Urothelium cell line (cell line): ENCODE data around the gene HCFC2.
"Not testable (repeated sequence)": the region's sequence is repeated elsewhere in the genome, so short reads cannot be mapped to it uniquely, and the experiment has no call there.

ENCODE experiments used
- DNase-seq: peaks from one replicate; pipeline ENCODE4 v3.0.0; 2011; ENCODE audit warnings: low spot score, mixed read lengths
- FAIRE-seq: peaks from 2 replicates; lab custom pipeline; 2011; peaks lifted over from hg19 to GRCh38; lab: Jason Lieb, UNC

The HCFC2 gene

GRCh38 chr12:104064031-104064841, at the start of gene HCFC2:
Gene HCFC2, plus strand, starts transcription at chr12:104064531. Its CDS starts 30 bp downstream, at chr12:104064561.
- no peak for FAIRE-seq
- peak; percentile 95 for DNase-seq

GRCh38 chr12:104021862-104022261, 42.5 kb upstream of the HCFC2 start:
- not testable (repeated sequence) for FAIRE-seq, DNase-seq

GRCh38 chr12:104022786-104023185, 41.5 kb upstream of the HCFC2 start:
- FAIRE-seq (no peak), DNase-seq (no peak)

GRCh38 chr12:104023710-104024109, 40.6 kb upstream of the HCFC2 start:
- DNase-seq (no peak), FAIRE-seq (no peak)

GRCh38 chr12:104024348-104024747, 40.0 kb upstream of the HCFC2 start:
- FAIRE-seq (no peak), DNase-seq (no peak)

DNA sequence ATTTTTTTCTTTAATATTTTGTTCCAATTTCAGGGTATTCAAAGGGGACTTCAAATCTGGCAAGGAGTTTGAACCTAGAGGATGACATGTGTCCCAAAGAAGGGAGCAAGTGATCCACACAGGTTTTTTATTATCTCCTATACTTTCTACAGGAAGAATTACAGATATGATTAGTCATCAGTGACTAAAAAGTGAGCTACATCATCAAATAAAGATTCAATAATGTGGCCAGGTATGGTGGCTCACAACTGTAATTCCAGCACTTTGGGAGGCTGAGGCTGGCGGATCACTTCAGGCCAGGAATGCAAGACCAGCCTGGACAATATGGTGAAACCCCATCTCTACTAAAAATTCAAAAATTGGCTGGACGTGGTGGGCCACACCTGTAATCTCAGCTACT, 38.6 kb upstream of the HCFC2 start:
- no peak for FAIRE-seq
- DNase-seq = no peak

GRCh38 chr12:104026841-104027599, 37.3 kb upstream of the HCFC2 start:
- DNase-seq (no peak), FAIRE-seq (no peak)

DNA sequence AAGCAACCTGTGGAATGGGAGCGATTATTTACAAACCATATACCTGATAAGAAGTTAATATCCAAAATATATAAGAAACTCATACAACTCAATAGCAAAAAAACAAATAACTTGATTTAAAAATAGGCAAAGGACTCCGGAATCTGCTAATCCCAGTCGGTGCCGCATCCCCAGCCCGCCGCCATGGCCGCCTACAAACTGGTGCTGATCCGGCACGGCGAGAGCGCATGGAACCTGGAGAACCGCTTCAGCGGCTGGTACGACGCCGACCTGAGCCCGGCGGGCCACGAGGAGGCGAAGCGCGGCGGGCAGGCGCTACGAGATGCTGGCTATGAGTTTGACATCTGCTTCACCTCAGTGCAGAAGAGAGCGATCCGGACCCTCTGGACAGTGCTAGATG, 33.7 kb upstream of the HCFC2 start:
- not testable (repeated sequence) for FAIRE-seq

DNA sequence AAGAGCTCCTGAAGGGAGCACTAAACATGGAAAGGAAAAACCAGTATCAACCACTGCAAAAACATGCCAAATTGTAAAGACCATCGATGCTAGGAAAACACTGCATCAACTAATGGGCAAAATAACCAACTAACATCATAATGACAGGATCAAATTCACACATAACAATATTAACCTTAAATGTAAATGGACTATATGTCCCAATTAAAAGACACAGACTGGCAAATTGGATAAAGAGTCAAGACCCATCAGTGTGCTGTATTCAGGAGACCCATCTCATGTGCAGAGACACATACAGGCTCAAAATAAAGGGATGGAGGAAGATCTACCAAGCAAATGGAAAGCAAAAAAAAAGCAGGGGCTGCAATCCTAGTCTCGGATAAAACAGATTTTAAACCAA, 28.2 kb upstream of the HCFC2 start:
- not testable (repeated sequence) for DNase-seq, FAIRE-seq

More for the DNA sequence above, 33.7 kb upstream of the HCFC2 start:
- not testable (repeated sequence) for DNase-seq

DNA sequence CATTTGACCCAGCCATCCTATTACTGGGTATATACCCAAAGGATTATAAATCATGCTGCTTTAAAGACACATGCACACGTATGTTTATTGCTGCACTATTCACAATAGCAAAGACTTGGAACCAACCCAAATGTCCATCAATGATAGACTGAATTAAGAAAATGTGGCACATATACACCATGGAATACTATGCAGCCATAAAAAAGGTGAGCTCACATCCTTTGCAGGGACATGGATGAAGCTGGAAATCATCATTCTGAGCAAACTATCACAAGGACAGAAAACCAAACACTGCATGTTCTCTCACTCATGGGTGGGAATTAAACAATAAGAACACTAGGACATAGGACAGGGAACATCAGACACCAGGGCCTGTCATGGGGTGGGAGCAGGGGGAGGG, 24.6 kb upstream of the HCFC2 start:
- DNase-seq, FAIRE-seq: not testable (repeated sequence)

GRCh38 chr12:104042580-104042979, 21.8 kb upstream of the HCFC2 start:
- FAIRE-seq (no peak), DNase-seq (no peak)

DNA sequence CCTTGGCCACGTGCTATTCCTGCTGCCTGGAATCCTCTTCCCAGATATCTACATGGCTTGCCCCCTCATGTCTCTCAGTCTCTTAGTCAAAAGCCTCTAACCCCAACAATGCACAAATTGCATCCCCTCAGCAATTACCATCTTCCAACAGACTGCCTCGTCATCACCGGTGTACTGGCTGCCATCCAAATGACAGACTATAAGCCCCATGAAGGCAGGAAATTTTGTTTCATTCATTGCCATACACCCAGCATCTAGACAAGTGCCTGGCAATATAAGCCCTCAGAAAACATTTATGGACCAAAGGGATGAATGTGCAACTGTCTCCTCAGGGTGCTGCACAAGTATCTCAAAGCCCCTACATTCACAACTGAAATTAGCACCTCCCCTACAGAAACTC, 20.2 kb upstream of the HCFC2 start:
- DNase-seq (no peak), FAIRE-seq (no peak)

- FAIRE-seq = no peak
- DNase-seq = no peak
These were observed 18.0 kb upstream of the HCFC2 start for GRCh38 chr12:104046306-104046705.

DNA sequence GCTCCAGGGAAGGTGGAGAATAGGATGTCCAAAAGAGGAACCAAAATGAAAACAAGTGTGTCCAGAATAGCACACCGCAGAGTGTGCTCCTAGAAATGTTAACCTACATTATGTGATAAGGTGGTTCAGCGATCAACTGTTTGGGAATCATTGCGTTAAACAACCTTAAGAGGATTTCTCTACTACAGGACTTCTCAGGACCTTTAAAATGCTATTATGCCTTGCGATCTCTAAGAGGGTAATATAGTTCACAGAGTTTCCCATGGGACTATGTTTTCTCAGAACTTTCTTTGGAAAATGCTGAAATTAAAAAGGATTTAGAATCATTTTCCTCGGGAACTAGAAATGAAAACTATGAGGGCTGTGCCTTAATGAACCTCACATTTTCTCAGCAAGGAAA, 16.2 kb upstream of the HCFC2 start:
- no peak for FAIRE-seq
- DNase-seq = no peak

- DNase-seq = no peak
- no peak for FAIRE-seq
These were observed 15.5 kb upstream of the HCFC2 start for GRCh38 chr12:104048811-104049210.

DNA sequence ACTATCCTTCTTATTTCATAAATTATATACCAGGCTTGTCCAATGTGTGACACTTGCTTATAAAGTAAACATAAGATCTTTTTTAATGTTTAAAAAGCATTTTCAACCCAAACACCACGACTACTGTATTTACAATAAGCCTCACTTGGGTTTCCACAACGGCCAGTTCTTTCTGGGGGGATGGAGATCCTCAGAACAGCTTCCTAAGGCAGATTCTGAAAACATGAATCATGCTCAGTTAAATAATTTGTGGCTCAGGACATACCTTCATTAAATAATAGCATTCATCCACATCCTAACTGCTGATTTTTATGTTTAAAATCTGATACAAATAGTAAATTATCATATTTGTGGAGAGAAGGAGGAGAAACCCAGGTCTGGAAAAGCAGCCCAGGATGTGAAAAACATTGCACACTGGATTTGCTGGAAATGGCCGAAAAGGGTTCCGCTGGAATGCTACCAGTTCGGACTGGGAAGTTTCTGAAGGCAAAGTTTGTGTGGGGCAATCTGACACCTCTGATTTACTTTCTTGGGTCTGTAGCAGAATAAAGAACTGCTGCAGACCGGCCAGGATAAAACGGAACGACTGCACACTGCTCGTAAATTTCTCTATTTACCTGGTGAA, 14.9 kb upstream of the HCFC2 start:
- DNase-seq (no peak), FAIRE-seq (no peak)

DNA sequence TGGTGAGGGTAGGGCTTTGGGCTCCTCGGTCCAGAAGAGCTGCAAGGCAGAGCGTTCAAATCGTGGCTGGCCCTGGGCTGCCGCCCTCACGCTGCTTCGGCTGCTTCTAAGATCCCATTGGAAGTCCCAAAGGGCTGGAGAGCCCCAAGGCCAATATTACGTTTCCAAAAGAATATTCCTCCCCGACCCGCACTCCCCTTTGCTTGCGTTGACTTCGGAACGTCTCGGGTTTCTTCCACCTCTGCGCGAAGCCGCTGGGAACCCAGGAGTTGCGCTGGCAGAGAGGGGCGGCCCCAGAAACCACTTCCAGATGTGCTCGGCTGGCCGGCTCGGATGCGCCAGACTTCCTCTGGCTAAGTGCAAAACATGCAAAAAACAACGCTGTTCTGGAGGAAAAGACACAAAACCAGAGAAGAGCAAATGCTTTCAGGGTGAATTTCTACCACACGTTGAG, 14.4 kb upstream of the HCFC2 start, which contains the start of gene GLT8D2:
Gene GLT8D2 (minus strand): TSS at position 285 of the 454 bp plus-strand sequence. CDS start 30,539 bp downstream, outside the sequence.
- peak; percentile 56 for DNase-seq
- FAIRE-seq = no peak

GRCh38 chr12:104050436-104050835, 13.9 kb upstream of the HCFC2 start:
- FAIRE-seq (no peak), DNase-seq (no peak)

DNA sequence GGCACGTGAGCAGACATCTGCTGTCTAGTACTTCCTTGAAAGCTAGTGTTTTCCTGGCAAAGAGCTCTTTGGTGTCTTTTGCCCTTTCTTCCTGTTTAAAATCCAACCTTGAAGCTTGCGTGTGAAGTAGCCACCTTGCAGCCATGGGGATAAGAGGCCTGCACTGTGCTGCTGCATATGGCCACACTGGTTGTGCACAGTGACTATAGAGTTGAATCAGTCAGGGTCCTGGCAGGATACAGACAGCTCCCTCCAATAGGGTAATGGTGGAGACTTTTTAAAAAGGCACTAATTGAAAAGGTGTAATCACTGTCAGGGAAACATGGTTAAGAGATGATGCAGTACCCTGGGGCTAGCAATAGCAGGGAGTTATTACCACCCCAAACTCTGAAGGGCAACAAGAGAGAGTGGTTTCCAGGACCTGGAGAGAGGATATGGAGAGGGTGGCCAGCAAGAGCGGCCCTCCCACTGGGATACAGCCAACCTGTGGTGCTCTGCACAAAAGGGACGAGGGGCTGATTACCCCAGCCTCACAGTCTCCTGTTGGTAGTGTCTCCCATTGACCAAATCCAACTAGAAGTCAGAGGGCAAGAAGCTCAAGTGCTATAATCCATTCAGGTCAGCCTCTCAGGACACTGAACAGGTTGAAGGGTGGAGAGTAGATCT, 9.5 kb upstream of the HCFC2 start:
- DNase-seq (no peak), FAIRE-seq (no peak)

DNA sequence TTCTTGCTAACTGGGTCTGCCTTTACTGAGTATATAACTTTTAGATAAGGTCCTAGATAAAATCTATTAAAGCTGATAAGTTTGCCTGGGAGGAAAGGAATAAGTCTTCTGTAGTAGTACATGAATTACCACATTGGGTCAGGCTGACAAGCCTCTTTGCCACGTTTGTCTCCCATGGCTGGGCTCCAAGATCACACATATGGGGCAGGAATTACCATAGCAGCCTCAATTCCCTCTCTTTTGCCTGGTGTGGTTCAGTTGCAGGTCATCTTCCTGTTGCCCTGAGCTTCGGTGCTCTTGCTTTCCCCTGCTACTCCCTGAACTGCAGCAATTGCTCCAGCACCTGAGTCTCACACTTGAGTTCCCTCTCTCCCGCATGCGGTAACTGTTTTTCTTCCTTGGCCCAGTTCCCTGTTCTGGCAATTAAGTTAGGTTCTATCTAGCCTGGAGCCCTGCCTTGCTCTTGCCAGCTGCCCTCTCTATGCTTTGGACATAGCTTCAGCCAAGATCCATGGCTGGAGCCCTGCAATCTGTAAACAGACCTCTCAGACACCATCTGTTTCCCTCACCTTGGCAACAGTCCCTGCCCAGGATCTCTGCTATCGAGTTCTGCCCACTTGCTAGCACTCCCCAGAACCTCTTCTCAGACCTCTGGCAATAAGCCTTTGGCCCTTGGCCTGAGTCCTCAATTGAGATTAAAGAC, 8.5 kb upstream of the HCFC2 start:
- no peak for FAIRE-seq
- no peak for DNase-seq
